HEK293 (cell line): ENCODE data around the gene SH3BGRL3.
"Not testable (repeated sequence)": the region's sequence is repeated elsewhere in the genome, so short reads cannot be mapped to it uniquely, and the experiment has no call there.

Experiments used
- CTCF ChIA-PET: fragments of 350-600 bp; formaldehyde crosslinking; extraction: SDS; loops from one replicate; lab custom pipeline; 2021; ENCODE audit warnings: antibody characterized with exemption; lab: Yijun Ruan, JAX
- POLR2A ChIA-PET: fragments of 300-600 bp; formaldehyde crosslinking; extraction: SDS; loops from one replicate; lab custom pipeline; 2020; ENCODE audit warnings: antibody characterized with exemption, inconsistent platforms; lab: Yijun Ruan, JAX
- H3K27ac ChIP-seq: fragments of 200-500 bp; sonication (Bioruptor generic); 2 replicates; pipeline ENCODE4 v1.5.1; 2014; ENCODE audit warnings: low read depth, low read length, control low read depth, inconsistent platforms; ENCODE audit errors: extremely low read depth
- H3K36me3 ChIP-seq, 2 experiments: fragments of 200-500 bp in 1 of 2; sonication (Bioruptor generic) in 1 of 2; 1 replicate in 1 of 2; 2 replicates in 1 of 2; pipeline ENCODE4 v1.5.1; 2014 to 2017; ENCODE audit warnings: inconsistent platforms in 2 of 2, low read length in 2 of 2; ENCODE audit not compliant: control insufficient read depth in 2 of 2, insufficient read depth in 1 of 2
- H3K4me1 ChIP-seq: fragments of 200-500 bp; sonication (Bioruptor generic); 2 replicates; pipeline ENCODE4 v1.5.1; 2014; ENCODE audit warnings: mild to moderate bottlenecking, low read length, inconsistent platforms; ENCODE audit not compliant: control insufficient read depth, insufficient read depth
- H3K4me3 ChIP-seq: 2 replicates; pipeline ENCODE4 v1.5.1; 2011; ENCODE audit warnings: low read depth, mild to moderate bottlenecking, control low read depth, low read length, moderate library complexity
- H3K9me3 ChIP-seq: fragments of 200-500 bp; sonication (Bioruptor generic); 2 replicates; pipeline ENCODE4 v1.5.1; 2014; ENCODE audit warnings: low read depth, low read length, inconsistent platforms; ENCODE audit not compliant: control insufficient read depth, insufficient read depth
- MEIS1 ChIP-seq: sonication (generic); formaldehyde crosslinking; IDR thresholded peaks from 2 replicates; pipeline ENCODE4 v1.8.1; 2022; ENCODE audit warnings: missing genetic modification reagents, mild to moderate bottlenecking, borderline replicate concordance
- PBX3 ChIP-seq: sonication (generic); formaldehyde crosslinking; IDR thresholded peaks from 2 replicates; pipeline ENCODE4 v1.8.1; 2022; ENCODE audit warnings: mild to moderate bottlenecking, moderate library complexity, missing genetic modification reagents
- TSHZ1 ChIP-seq: fragments of 450-650 bp; formaldehyde crosslinking; IDR thresholded peaks from 2 replicates; pipeline ENCODE4 v1.5.1; 2016; ENCODE audit warnings: missing biosample characterization, missing genetic modification characterization, borderline replicate concordance
- ZBTB10 ChIP-seq: fragments of 450-650 bp; formaldehyde crosslinking; IDR thresholded peaks from 2 replicates; pipeline ENCODE4 v1.5.1; 2016; ENCODE audit warnings: missing biosample characterization, missing genetic modification characterization
- ZEB2 ChIP-seq: fragments of 450-650 bp; formaldehyde crosslinking; IDR thresholded peaks from 2 replicates; pipeline ENCODE4 v1.5.1; 2016; ENCODE audit warnings: missing biosample characterization, missing genetic modification characterization
- ZNF112 ChIP-seq: fragments of 450-650 bp; formaldehyde crosslinking; IDR thresholded peaks from 2 replicates; pipeline ENCODE4 v1.5.0; 2017; ENCODE audit warnings: missing biosample characterization, missing genetic modification characterization
- ZNF155 ChIP-seq: fragments of 450-650 bp; formaldehyde crosslinking; IDR thresholded peaks from 2 replicates; pipeline ENCODE4 v1.5.1; 2016; ENCODE audit warnings: missing biosample characterization, missing genetic modification characterization
- ZNF391 ChIP-seq: fragments of 450-650 bp; formaldehyde crosslinking; IDR thresholded peaks from 2 replicates; pipeline ENCODE4 v1.5.1; 2016; ENCODE audit warnings: low read depth, missing biosample characterization, missing genetic modification characterization, borderline replicate concordance
- ZNF544 ChIP-seq: fragments of 450-650 bp; formaldehyde crosslinking; IDR thresholded peaks from 2 replicates; pipeline ENCODE4 v1.5.0; 2017; ENCODE audit warnings: missing biosample characterization, missing genetic modification characterization
- ZNF658 ChIP-seq: fragments of 450-650 bp; formaldehyde crosslinking; IDR thresholded peaks from 2 replicates; pipeline ENCODE4; 2016; ENCODE audit warnings: missing biosample characterization, missing genetic modification characterization
- ZNF660 ChIP-seq: fragments of 450-650 bp; IDR thresholded peaks from 2 replicates; pipeline ENCODE4 v1.5.1; 2018; ENCODE audit warnings: missing biosample characterization, mild to moderate bottlenecking, missing genetic modification characterization
- ZNF707 ChIP-seq: fragments of 450-650 bp; formaldehyde crosslinking; IDR thresholded peaks from 2 replicates; pipeline ENCODE4 v1.5.1; 2016; ENCODE audit warnings: missing biosample characterization, missing genetic modification characterization
- ZNF777 ChIP-seq: fragments of 450-650 bp; formaldehyde crosslinking; IDR thresholded peaks from 2 replicates; pipeline ENCODE4 v1.5.1; 2017; ENCODE audit warnings: missing biosample characterization, missing genetic modification characterization, borderline replicate concordance
- ZNF785 ChIP-seq: fragments of 450-650 bp; formaldehyde crosslinking; IDR thresholded peaks from 2 replicates; pipeline ENCODE4 v1.5.1; 2016; ENCODE audit warnings: missing biosample characterization, missing genetic modification characterization
- ZSCAN30 ChIP-seq: fragments of 450-650 bp; IDR thresholded peaks from 2 replicates; pipeline ENCODE4 v1.5.1; 2018; ENCODE audit warnings: missing biosample characterization, mild to moderate bottlenecking, missing genetic modification characterization, moderate library complexity

Gene SH3BGRL3

GRCh38 chr1:26291939-26292338 is 12.1 kb downstream of the SH3BGRL3 start:
- Histone ChIP-seq H3K27ac (no peak overlapping the region), H3K36me3 (peaks cover 0 to 23% of the 10 kb centered on the region in 2 experiments; a peak in 1 of 3 replicates), H3K4me3 (no peak overlapping the region), H3K4me1 (no peaks in the 10 kb centered on the region), H3K9me3 (no peaks in the 10 kb centered on the region)
- POLR2A ChIA-PET: no interaction called here
- TF ChIP-seq PBX3 (no peak), ZNF155 (tag by site-specific recombination) (no peak), ZNF777 (tag by site-specific recombination) (no peak), ZNF785 (tag by site-specific recombination) (no peak)
- CTCF ChIA-PET: interaction anchor here (10.2 kb wide), 1 partner anchor 26 kb away, joined by 203 read pairs; the partner anchor contains the start of gene CD52

GRCh38 chr1:26292735-26293134 is 12.8 kb downstream of the SH3BGRL3 start:
- CTCF ChIA-PET: interaction anchor here (1.0 to 10.2 kb wide), 3 partner anchors 7 to 71 kb away, joined by 5 to 203 read pairs (median 15); partner anchors contain the start of gene CD52
- H3K4me3 ChIP-seq, POLR2A ChIA-PET, H3K9me3 ChIP-seq, H3K4me1 ChIP-seq, H3K27ac ChIP-seq: not testable (repeated sequence)
- H3K36me3 ChIP-seq: peaks cover 0 to 29% of the 10 kb centered on the region in 2 experiments; a peak in 1 of 3 replicates

- Histone ChIP-seq H3K4me3 (no peak overlapping the region), H3K4me1 (no peaks in the 10 kb centered on the region), H3K9me3 (no peaks in the 10 kb centered on the region), H3K36me3 (peaks cover 0 to 32% of the 10 kb centered on the region in 2 experiments; a peak in 1 of 3 replicates), H3K27ac (no peak overlapping the region)
- POLR2A ChIA-PET: no interaction called here
- CTCF ChIA-PET: interaction anchor here (0.6 to 2.5 kb wide), 3 partner anchors 9 to 28 kb away, joined by 3 to 15 read pairs (median 3); no protein-coding TSS in a partner anchor
- TF ChIP-seq ZSCAN30 (tag by site-specific recombination) (no peak), MEIS1 (CRISPR knock-in tag) (no peak), ZNF544 (tag by site-specific recombination) (no peak), ZNF707 (tag by site-specific recombination) (no peak), ZBTB10 (no peak), ZNF660 (no peak), TSHZ1 (tag by site-specific recombination) (no peak), ZNF658 (tag by site-specific recombination) (no peak), ZNF391 (no peak), ZEB2 (tag by site-specific recombination) (no peak), ZNF112 (tag by site-specific recombination) (no peak)
Measured at GRCh38 chr1:26293911-26294463, 14.1 kb downstream of the SH3BGRL3 start.
